ENCODE measurements around the gene CXXC5. TPM values are rescaled to one million over a fixed set of nuclear protein-coding genes. Genes with fewer than 3 reads are reported as not detected.
A peak's percentile ranks its signal among the peaks of the same experiment; 100 is the strongest.

Gene CXXC5
- total RNA-seq, 2 donors from 2014 or later = 4.7 to 9.0 TPM

GRCh38 chr5:139651043-139651834 is 3.1 kb downstream of the CXXC5 start:
- Mint-ChIP-seq H3K4me3 (peak overlapping the region; percentile 75), H3K4me1 (ENCODE audit: low read depth in 2 of 2) (peaks cover 50 to 60% of the 10 kb centered on the region in 2 donors), H3K27ac (peak overlapping the region; percentile 63 to 90), H3K27me3 (no peaks in the 10 kb centered on the region), H3K9me3 (no peaks in the 10 kb centered on the region), H3K36me3 (no peaks in the 10 kb centered on the region)
- DNase-seq (ENCODE audit: low spot score) (no peak), ATAC-seq (no peak)

- Mint-ChIP-seq H3K4me1 (ENCODE audit: low read depth in 2 of 2) (peaks cover 52 to 61% of the 10 kb centered on the region in 2 donors), H3K9me3 (no peaks in the 10 kb centered on the region), H3K36me3 (no peaks in the 10 kb centered on the region), H3K27ac (peak overlapping the region; percentile 63 to 90), H3K27me3 (no peaks in the 10 kb centered on the region), H3K4me3 (peak overlapping the region; percentile 75)
- peak; percentile 88 for DNase-seq (ENCODE audit: low spot score)
- peak; percentile 66 to 78 for ATAC-seq
Observed at GRCh38 chr5:139651853-139652787, 4.0 kb downstream of the CXXC5 start.

- Mint-ChIP-seq H3K36me3 (no peaks in the 10 kb centered on the region), H3K27me3 (no peaks in the 10 kb centered on the region)
Observed at GRCh38 chr5:139652788-139653241, 4.7 kb downstream of the CXXC5 start.

DNA sequence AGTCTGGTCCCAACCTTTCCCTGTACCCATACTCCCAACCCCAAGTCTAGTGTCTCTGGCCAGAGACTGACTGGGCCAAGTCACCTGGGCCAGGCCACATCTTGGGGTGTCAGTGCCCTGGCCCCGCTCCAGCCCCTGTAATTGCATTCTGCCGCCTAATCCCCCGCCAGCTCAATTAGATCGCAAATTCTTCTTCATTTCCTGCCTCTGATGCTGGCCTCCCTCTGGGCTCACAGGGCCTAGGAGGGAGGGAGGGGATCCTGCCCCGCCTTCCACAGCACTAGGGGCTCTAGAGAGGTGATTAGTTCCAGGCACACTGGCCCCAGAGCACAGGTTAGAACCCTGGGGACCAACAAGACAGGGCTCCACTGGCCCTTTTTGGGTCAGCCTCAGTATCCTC is 5.5 kb downstream of the CXXC5 start:
- Mint-ChIP-seq H3K4me1 (ENCODE audit: low read depth in 2 of 2) (peaks cover 65 to 74% of the 10 kb centered on the region in 2 donors), H3K27ac (peak overlapping the region; percentile 63 to 90), H3K9me3 (no peaks in the 10 kb centered on the region), H3K36me3 (no peaks in the 10 kb centered on the region), H3K4me3 (peak overlapping the region; percentile 75), H3K27me3 (no peaks in the 10 kb centered on the region)
- DNase-seq (ENCODE audit: low spot score) (no peak), ATAC-seq (no peak)

More at GRCh38 chr5:139652788-139653241, 4.7 kb downstream of the CXXC5 start:
- DNase-seq (ENCODE audit: low spot score) (no peak), ATAC-seq (peak; percentile 64 to 72)
- Mint-ChIP-seq H3K4me1 (ENCODE audit: low read depth in 2 of 2) (peaks cover 59 to 68% of the 10 kb centered on the region in 2 donors), H3K4me3 (peak overlapping the region; percentile 75), H3K27ac (peak overlapping the region; percentile 63 to 90), H3K9me3 (no peaks in the 10 kb centered on the region)

DNA sequence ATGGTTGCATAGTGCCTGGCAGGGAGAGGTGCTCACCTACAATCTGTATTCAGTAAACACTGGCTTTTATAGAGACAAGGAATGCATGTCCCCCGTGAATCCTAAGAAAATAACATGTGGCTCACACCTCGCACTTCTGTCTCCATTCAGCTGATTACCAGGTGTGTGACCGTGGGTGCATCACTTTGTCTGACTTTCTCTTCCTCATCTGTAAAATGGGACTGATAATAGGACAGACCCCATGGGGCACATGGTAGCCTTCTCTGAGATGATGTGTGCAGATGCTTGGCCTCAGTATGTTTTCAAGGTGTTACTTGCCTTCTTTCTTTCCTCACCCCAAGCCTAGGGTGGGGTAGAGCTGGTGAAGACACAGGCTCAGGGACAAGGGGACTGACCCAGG is 6.3 kb downstream of the CXXC5 start:
- peaks cover 70 to 80% of the 10 kb centered on the region in 2 donors for H3K4me1 Mint-ChIP-seq (ENCODE audit: low read depth in 2 of 2)
- H3K27ac Mint-ChIP-seq = peak overlapping the region; percentile 63 to 90
- no peaks in the 10 kb centered on the region for H3K27me3 Mint-ChIP-seq
- ATAC-seq (no peak), DNase-seq (ENCODE audit: low spot score) (no peak)
- no peaks in the 10 kb centered on the region for H3K36me3 Mint-ChIP-seq
- peak overlapping the region; percentile 75 for H3K4me3 Mint-ChIP-seq
- no peaks in the 10 kb centered on the region for H3K9me3 Mint-ChIP-seq

GRCh38 chr5:139654871-139655491 is 6.8 kb downstream of the CXXC5 start:
- ATAC-seq (no peak), DNase-seq (ENCODE audit: low spot score) (no peak)
- Mint-ChIP-seq H3K36me3 (no peaks in the 10 kb centered on the region), H3K4me3 (peak overlapping the region; percentile 75), H3K4me1 (ENCODE audit: low read depth in 2 of 2) (peaks cover 65 to 78% of the 10 kb centered on the region in 2 donors), H3K27me3 (no peaks in the 10 kb centered on the region), H3K9me3 (no peaks in the 10 kb centered on the region), H3K27ac (peak overlapping the region; percentile 63 to 90)

DNA sequence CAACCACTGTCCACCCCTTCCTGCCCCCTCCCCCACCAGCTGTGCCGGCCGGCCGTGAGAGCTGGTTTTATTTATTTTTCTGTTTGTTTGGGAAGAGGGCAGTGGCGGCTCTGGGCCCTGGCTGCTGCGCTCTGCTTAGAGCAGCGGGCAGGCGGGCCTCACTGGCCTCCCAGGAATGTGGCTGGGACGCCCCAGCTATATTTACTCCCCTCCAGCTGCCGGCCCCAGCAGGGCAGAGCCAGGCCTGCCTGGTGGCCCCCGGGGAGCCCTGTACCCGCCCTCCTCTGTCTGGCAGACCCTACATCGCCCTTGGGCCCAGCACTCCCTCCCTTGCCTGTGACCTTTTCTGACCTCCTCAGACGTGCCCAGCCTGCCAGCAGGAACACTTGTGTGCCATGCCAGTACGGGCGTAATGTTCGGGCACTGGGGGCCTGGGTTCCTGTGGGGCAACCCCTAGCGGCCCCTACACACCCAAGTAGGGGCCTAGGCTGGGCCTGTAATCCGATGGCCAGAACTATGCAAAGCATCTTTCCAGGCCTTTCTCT is 7.7 kb downstream of the CXXC5 start:
- Mint-ChIP-seq H3K4me1 (ENCODE audit: low read depth in 2 of 2) (peaks cover 64 to 74% of the 10 kb centered on the region in 2 donors), H3K27me3 (no peaks in the 10 kb centered on the region), H3K27ac (peak overlapping the region; percentile 63 to 90), H3K4me3 (peak overlapping the region; percentile 27), H3K36me3 (no peaks in the 10 kb centered on the region), H3K9me3 (no peaks in the 10 kb centered on the region)
- DNase-seq (ENCODE audit: low spot score) = no peak
- ATAC-seq = no peak

GRCh38 chr5:139657363-139658321 is 9.5 kb downstream of the CXXC5 start:
- no peak for ATAC-seq
- H3K36me3 Mint-ChIP-seq = no peaks in the 10 kb centered on the region
- peak overlapping the region; percentile 82 to 90 for H3K27ac Mint-ChIP-seq
- no peaks in the 10 kb centered on the region for H3K27me3 Mint-ChIP-seq
- H3K9me3 Mint-ChIP-seq = no peaks in the 10 kb centered on the region
- H3K4me1 Mint-ChIP-seq (ENCODE audit: low read depth in 2 of 2) = peaks cover 58 to 69% of the 10 kb centered on the region in 2 donors
- H3K4me3 Mint-ChIP-seq = peak overlapping the region; percentile 60
- no peak for DNase-seq (ENCODE audit: low spot score)

DNA sequence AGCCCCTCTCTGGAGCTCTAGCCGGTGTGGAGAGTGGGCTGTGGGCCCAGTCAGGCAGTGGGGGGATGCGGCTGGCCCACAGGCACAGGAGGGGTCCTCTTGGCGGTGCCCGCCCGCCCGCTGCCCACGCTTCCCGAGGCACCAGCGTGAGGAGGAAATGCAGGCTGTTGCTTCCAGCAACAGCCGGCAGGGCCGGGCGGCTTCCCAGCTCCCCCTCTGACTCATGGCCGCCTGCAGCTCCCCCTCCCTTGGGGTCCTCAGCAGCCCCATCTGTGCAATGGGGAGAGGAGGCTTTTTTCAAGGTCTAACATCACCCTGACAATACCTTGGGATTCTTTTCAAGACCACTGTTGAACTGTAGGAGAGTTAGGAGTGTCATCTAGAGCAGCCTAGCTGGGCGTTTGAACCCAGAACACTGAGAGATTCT is 10.4 kb downstream of the CXXC5 start:
- Mint-ChIP-seq H3K9me3 (no peaks in the 10 kb centered on the region), H3K4me1 (ENCODE audit: low read depth in 2 of 2) (peaks cover 55 to 68% of the 10 kb centered on the region in 2 donors), H3K36me3 (no peaks in the 10 kb centered on the region), H3K27me3 (no peaks in the 10 kb centered on the region), H3K27ac (peak overlapping the region; percentile 82 to 90), H3K4me3 (peak overlapping the region; percentile 75)
- no peak for ATAC-seq
- DNase-seq (ENCODE audit: low spot score) = no peak

- no peaks in the 10 kb centered on the region for H3K27me3 Mint-ChIP-seq
- no peak for DNase-seq (ENCODE audit: low spot score)
- peaks cover 52 to 64% of the 10 kb centered on the region in 2 donors for H3K4me1 Mint-ChIP-seq (ENCODE audit: low read depth in 2 of 2)
- peak overlapping the region; percentile 75 for H3K4me3 Mint-ChIP-seq
- H3K27ac Mint-ChIP-seq = peak overlapping the region; percentile 82 to 90
- no peaks in the 10 kb centered on the region for H3K36me3 Mint-ChIP-seq
- no peaks in the 10 kb centered on the region for H3K9me3 Mint-ChIP-seq
- peak; percentile 3 to 41 for ATAC-seq
Observed at GRCh38 chr5:139658928-139659667, 10.9 kb downstream of the CXXC5 start.

DNA sequence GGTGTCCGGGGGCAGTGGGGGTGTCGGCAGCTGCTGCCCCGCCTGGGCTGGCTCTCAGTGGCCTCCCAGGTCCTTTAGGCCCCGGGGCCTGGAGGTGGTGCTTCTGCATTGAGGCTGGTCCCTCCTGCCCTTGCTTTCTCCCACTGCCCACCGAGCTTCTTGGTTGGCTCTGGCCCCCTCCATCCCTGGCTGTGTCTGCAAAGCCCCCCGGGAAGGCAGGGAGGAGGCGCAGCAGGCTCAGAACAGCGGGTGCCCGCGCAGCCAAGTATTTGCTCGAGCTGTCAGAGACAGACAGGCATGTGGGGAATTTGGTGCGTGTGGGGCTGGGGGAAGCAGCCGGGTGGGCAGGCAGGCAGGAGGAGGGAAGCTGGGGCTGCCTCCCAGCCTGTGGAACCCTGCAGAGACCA is 11.5 kb downstream of the CXXC5 start:
- Mint-ChIP-seq H3K36me3 (no peaks in the 10 kb centered on the region), H3K9me3 (no peaks in the 10 kb centered on the region), H3K4me3 (peak overlapping the region; percentile 20), H3K27ac (peak overlapping the region; percentile 51 to 86), H3K4me1 (ENCODE audit: low read depth in 2 of 2) (peaks cover 52 to 64% of the 10 kb centered on the region in 2 donors), H3K27me3 (no peaks in the 10 kb centered on the region)
- DNase-seq (ENCODE audit: low spot score) = no peak
- no peak for ATAC-seq
